GM21528 (cell line): ENCODE measurements around the gene RYK.
A peak's percentile ranks its signal among the peaks of the same experiment; 100 is the strongest.
"Not testable (repeated sequence)": the region's sequence is repeated elsewhere in the genome, so short reads cannot be mapped to it uniquely, and the experiment has no call there.

ENCODE experiments used
- ATAC-seq: cut with Tn5 transposase; IDR thresholded peaks from one replicate; pipeline ENCODE4 v1.9.1; 2021; ENCODE audit warnings: mild to moderate bottlenecking, moderate library complexity; ENCODE audit not compliant: unreplicated experiment, low FRiP score

RYK gene

GRCh38 chr3:134250717-134251220 lies at the start of gene RYK:
TSS of gene RYK (minus strand) at chr3:134250859. CDS start at chr3:134250654, 205 bp downstream.
- ATAC-seq, result peak; percentile 84

- no peak for ATAC-seq
Measured at GRCh38 chr3:134299888-134300206, 49.2 kb upstream of the RYK start.

DNA sequence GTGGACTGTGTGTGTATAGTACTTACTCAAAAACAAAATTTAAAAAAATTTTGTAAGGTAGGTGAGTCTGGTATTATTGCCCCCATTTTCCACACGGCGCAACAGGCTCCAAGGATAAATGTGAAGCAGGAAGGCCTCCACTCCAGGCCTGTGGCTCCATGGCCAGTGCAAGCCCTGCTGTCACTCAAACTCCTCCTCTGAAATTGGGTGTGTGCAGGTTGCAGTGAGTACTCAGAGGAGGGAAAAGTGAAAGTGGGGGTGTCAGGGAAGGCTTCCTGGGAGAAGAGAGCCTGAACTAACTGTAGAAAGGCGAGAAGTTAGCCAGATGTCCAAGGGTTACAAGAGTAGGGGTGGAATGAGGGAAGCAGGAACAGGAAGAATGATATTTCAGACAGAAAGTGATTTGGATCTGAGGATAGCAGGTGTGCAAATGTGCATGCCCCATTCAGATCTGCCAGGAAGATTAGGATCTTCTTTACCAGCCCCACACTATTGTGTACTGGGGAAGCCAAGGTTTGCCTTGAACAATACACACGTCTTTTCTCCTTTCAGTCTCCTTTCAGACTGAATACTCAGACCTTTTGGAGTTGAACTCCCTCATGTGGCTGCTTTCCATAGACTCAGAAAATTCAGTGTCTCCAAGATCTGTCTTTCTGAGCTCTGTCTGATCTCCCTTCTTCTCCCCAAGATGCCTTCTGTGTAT lies 48.7 kb upstream of the RYK start:
- ATAC-seq, result no peak

DNA sequence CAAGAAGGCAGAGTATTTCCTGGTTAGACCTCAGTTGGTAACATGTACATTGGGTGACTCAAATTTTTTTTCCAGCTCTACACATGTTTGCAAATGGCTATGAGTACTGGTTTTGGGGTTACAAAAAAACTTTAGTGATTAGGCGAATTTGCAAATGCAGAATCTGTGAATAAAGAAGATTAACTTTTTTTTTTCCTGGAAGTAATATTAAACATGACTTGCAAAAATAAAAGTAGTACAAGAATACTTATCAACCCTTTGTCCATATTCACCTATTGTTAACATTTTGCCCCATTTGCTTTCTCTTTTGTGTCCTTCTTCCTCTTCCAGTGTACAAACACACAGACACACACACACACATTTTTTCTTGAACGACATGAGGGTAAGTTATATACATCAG lies 47.6 kb upstream of the RYK start:
- ATAC-seq, result no peak

GRCh38 chr3:134296616-134297015 lies 46.0 kb upstream of the RYK start:
- no peak for ATAC-seq

DNA sequence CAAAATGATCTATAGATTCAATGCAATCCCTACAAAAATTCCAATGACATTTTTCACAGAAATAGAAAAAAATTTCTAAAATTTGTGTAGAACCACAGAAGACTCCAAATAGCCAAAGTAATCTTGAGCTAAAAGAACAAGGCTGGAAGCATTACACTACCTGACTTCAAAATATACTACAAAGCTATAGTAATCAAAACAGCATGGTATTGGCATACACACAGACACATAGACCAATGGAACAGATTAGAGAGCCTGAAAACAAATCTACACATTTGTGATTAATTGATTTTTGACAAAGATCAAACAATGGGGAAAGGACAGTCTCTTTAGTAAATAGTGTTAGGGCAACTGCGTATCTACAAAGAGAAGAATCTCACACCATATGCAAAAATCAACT lies 45.3 kb upstream of the RYK start:
- no peak for ATAC-seq

- peak; percentile 100 for ATAC-seq
Measured at GRCh38 chr3:134294302-134295280, 43.9 kb upstream of the RYK start.

DNA sequence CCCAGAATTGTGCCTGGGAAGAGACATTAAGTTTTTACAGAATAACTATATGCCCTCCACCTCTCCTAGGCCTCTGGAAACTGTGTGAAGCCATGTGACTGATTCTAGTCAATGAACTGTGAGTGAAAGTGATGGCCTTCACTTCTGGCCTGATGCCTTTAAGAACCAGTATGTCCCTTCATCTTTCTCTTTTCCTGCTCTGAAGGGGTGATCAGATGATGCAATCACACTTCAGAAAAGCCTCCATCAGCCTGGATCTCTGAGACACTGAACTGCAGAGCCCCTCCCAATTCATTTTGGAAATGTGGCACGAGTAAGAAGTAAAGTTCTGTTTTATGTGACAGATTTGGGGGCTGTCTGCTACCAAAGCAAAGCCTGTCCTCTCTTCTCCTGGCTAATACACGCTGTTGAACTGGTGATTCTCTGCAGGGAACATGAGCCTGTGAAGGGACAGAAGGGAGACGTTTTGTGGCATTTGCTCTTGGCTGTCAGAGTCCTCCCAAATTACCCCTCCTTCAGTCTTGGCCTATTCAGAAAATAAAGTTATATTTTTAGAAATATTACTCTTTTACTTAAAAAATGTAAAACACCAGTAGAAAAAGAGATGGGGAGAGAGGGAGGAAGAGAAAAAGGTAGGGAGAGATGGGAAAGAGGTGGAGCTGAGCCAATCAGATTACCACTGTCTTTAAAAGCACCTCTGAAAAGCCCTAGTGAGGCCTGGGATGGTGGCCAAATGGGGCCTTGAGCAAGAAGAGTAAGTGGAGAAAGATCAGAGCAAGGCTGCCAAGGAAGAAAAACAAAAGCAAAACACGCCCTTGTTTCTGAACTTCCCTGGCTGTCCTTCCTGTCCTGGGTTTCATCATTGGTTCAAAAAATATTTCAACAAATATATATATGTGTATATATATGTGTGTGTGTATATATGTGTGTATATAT lies 40.9 kb upstream of the RYK start:
- no peak for ATAC-seq

GRCh38 chr3:134287512-134287911 lies 36.9 kb upstream of the RYK start:
- no peak for ATAC-seq

DNA sequence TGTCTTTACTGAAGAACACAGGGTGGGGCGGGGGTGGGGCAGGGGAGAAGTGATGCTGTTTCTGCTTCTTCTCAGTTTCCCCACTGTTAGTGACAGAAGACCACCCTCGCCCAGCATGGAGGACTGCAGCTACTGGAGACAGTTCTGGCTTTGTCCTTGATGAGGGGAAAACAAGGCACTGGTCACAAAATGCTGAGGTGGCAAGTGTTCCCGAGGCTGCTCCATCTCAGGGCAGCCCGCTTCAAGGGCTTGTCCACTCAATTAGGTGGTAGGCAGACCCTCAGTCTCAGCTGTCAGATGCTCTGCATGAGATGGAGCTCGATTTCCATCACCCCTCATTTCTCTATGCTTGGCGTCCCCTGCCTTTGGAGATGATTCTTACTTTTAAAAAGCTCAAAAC lies 33.8 kb upstream of the RYK start:
- ATAC-seq, result no peak

GRCh38 chr3:134282659-134283047 lies 32.0 kb upstream of the RYK start:
- no peak for ATAC-seq

GRCh38 chr3:134281912-134282658 lies 31.4 kb upstream of the RYK start:
- no peak for ATAC-seq

DNA sequence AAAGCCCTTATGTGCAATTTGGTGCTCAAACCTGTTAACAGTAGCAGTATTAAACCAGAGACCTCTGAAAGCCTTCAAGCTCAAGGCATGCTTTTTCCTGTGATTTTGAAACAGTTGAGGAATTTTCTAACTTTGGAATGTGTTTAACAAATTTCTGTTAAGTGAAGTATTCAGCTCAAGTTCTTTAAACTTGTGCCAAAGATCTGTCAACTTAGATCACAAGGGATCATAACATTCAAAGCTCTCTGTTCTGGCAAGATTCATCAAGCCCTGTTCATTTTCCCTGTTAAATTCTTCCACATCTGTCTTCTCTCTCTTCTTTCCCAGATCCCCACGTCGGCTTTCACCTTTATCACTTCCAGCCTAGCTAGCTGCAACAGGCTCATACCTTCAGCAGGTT lies 28.8 kb upstream of the RYK start:
- no peak for ATAC-seq

DNA sequence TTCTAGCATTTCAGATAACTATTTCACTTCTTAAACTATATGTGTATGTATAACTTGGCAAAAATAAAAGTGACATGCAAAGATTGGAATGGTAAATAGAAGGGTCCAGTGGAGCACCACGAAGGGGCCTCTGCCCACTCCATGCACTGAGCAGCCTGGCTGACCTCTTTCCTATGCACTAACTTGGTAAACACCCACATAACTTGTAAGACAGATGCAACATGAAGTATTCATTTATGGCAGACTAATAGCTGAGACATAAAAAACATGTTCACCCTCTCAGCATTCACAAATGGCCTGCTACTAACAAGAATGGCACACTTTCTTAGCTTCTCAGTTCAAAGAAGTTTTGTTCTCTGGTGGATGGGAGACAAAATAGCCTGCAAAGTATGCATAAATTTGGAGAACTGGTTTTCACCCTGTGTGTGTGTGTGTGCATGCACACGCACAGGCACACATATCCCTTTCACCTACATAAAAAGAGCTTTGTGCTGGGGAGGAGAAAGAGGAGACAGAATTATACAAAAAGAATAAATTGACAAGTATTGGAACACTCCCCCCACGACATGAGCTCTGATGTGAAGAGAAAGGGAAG lies 26.5 kb upstream of the RYK start:
- ATAC-seq, result no peak

DNA sequence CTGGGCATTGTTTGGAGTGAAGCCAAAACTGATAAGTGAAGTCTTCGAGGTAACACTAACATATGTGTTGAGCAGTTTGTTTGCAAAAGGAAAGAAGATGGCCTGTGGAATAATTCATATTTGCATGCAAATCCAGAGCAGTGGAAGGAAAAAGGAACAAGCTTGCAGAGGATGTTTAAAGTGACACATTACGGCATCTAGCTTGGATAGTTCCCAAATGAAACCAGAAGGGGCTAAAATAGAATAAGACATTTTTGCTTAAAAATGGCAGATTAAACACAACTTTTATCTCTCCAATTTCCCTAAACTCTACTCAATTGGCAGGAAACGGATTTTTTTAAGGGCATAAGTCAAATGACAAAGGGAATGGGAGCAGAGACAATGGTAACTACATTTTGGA lies 25.4 kb upstream of the RYK start:
- no peak for ATAC-seq

GRCh38 chr3:134275110-134275509 lies 24.5 kb upstream of the RYK start:
- not testable (repeated sequence) for ATAC-seq

DNA sequence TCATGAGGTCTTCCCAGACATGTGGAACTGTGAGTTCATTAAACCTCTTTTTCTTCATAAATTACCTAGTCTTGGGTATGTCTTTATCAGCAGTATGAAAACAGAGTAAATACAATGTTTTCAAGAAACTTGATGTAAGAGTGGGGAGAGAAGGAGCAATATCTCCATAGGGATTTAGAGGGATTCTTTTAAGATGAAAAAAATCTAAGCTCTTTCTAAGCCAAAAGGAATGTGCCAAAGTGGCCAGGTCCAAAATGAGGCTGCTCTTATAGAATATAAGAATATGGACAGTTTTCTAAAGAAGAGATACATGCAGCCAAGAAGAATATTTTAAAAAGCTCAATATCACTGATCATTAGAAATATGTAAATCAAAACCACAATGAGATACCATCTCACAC lies 23.9 kb upstream of the RYK start:
- no peak for ATAC-seq

GRCh38 chr3:134267996-134268395 lies 17.3 kb upstream of the RYK start:
- no peak for ATAC-seq

GRCh38 chr3:134260987-134261386 lies 10.3 kb upstream of the RYK start:
- ATAC-seq, result no peak
